NCI-H460 (cell line): ENCODE measurements around the gene TGFBR1. TPM values are rescaled to one million over a fixed set of nuclear protein-coding genes. Genes with fewer than 3 reads are reported as not detected.

ENCODE experiments used
- DNase-seq: peaks from one replicate; pipeline ENCODE4 v3.0.0-alpha.2; 2016; ENCODE audit warnings: low read depth; ENCODE audit errors: extremely low read depth
- total RNA-seq: library from RNA; depleted of rRNA; stranded (reverse); fragments of >200 nt; shearing (Covaris generic); gene quantifications from 2 replicates; pipeline ENCODE4 v1.2.3, GENCODE V29; 2014

Gene TGFBR1
- total RNA-seq, 1 experiment from 2014 or later, result 85.6 TPM

DNA sequence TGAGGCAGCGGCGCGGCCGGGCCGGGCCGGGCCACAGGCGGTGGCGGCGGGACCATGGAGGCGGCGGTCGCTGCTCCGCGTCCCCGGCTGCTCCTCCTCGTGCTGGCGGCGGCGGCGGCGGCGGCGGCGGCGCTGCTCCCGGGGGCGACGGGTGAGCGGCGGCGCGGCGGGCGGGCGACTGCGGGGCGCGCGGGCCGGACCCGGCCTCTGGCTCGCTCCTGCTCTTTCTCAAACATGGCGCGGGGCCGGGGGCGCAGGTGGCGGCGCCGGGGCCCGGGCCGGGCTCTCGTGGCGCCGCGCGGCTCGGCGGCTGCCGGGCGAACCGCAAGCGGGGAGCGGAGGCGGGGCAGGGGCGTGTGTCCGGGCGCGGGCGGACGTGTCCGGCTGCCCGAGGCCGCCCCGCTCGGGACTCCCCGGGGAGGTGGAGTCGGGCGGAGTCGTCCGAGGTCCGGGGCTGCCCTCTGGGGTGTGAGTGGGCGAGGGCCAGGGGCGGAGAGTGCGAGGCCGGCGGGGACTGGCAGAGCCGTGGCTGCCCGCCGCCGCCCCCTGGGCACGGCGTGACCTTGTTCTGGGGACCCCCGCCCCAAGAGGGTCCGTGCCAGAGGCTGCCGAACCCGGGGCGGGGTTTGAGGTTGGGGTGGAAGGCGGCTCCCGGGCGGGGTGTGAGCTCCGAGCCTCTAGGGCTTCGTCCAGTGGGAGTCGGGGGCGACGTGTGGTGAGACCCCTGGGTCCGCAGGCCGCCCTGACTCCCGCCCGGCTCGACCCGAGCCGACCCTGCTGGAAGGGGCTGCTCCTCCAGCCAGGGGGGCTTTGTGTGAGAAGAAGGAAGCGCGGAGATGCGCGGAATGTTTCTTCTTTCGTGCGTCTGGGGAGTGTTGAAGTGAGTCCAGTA is 485 bp downstream of the TGFBR1 start:
- peak; percentile 50 for DNase-seq

GRCh38 chr9:99106044-99106375 is 1.1 kb downstream of the TGFBR1 start:
- no peak for DNase-seq

DNA sequence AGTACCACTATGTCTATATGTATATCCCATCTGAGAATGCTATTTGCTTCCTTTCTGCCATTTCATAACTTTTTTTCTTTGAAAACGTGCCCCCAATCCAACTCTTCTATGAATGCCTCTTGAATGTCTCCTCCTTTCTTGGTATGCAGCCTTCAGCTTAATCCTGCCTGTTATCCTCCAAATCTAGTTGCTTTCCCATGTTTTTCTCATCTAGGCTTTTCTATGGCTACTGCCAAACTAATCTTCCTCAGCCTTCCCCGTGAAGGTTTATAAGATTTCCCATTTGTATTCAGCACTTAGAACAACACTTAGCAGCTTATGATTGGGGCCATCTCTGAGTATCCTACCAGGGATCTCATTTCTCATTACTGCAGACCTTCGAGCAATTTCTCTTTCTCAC is 2.5 kb downstream of the TGFBR1 start:
- DNase-seq, result no peak

- DNase-seq, result no peak
Measured at GRCh38 chr9:99108131-99108530, 3.2 kb downstream of the TGFBR1 start.

DNA sequence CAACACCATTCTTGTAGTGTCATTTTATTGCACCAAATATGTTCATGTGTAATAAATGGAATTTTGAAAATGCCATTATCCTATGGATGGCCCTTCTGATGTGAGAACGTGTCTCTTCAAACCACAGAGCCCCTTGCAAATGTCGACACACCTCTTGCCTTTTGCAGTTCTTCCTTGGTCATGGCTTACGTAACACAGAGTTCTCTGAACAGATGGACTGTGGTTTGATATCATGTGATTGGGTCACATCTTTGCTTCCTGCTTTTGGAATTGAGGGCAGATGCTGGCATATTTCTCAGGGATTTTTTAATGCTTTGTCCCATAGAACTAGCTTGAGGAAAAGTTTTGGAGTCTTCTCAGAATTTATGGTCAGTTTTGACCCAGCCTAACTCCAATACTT is 4.6 kb downstream of the TGFBR1 start:
- no peak for DNase-seq

- DNase-seq, result no peak
Measured at GRCh38 chr9:99112750-99113413, 8.0 kb downstream of the TGFBR1 start.

DNA sequence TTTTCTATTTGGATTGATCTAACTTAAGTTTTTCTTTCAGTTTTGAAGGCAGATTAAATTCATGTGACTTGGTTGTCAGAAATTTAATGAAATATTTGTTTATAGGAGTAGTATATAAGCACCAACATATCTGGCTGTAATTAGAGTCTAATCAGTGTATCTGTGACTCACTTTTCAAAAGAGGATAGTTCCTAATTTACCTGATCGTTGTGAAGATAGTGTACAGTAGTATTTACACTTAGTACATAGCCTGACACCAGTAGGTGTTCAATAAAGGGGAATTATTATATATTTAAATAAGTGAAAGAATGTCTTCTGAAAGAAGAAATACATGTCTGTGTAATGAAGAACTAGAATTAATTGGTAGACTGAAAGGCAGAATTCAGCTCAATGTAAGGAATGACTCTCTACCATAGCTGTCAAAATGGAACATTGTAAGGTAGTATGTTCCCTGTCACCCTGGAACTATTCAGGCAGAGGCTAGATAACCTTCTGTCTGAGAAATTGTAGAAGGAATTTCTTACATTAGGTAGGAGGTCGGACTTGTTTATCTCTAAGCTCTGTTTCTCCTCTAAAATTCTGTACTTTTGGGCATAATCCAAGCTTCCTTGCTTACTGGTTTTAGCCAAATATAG is 8.6 kb downstream of the TGFBR1 start:
- DNase-seq, result no peak

GRCh38 chr9:99114049-99114440 is 9.1 kb downstream of the TGFBR1 start:
- no peak for DNase-seq

GRCh38 chr9:99114846-99115500 is 10.1 kb downstream of the TGFBR1 start:
- no peak for DNase-seq

GRCh38 chr9:99116003-99116411 is 11.1 kb downstream of the TGFBR1 start:
- no peak for DNase-seq

DNA sequence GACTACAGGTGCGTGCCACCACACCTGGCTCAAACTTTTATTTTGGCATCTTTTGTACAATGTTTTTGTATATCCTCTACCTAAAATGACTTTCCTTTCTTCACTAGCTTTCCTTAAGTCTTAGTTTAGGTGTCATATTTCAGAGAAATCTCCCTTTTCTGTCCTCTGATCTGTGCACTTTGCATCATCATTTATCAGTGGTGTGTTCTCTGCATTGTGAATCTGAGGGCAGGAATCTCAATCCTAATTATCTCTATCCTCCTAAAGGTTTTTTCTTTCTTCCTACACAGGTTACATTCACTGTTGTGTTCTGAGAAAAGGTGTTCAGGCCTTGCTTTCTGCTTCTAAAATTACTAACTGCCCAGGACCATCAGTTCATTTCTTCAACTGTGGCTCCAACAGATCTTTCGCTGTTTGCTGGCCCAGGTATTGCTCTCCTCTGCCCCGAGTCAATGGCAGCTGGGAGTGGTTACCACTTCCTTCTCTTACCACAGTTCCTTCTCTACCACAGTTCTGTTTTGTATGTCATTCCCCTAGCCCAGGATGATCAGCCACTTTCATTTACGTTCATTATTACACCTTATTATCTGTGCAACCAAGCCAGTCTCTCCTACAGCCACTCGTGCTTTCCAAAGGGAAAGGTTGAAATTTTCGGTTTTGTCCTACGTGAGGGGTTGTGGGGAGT is 14.0 kb downstream of the TGFBR1 start:
- no peak for DNase-seq

- DNase-seq, result no peak
Measured at GRCh38 chr9:99119976-99120655, 15.2 kb downstream of the TGFBR1 start.

GRCh38 chr9:99121604-99122003 is 16.7 kb downstream of the TGFBR1 start:
- DNase-seq, result no peak

GRCh38 chr9:99124534-99125255 is 19.8 kb downstream of the TGFBR1 start:
- DNase-seq, result no peak

DNA sequence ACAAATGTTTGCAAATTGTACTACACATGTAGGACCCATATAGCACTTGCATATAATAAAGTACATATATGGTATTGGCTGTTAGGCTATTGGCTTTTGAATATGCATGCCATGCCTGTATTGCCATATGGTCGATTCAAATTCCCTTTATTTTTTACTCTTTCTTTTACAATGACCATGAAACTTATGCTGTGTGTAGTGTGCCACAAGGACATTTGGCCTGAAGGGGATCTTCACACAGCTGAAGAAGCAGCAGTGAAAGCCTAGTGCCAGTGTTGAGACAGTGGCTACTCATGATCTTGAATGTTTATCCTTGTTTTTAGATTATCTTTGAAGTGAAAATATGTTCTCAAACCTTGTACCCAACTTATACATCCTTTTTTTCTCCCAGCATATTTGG is 20.5 kb downstream of the TGFBR1 start:
- DNase-seq, result no peak

- no peak for DNase-seq
Measured at GRCh38 chr9:99126312-99126711, 21.4 kb downstream of the TGFBR1 start.

DNA sequence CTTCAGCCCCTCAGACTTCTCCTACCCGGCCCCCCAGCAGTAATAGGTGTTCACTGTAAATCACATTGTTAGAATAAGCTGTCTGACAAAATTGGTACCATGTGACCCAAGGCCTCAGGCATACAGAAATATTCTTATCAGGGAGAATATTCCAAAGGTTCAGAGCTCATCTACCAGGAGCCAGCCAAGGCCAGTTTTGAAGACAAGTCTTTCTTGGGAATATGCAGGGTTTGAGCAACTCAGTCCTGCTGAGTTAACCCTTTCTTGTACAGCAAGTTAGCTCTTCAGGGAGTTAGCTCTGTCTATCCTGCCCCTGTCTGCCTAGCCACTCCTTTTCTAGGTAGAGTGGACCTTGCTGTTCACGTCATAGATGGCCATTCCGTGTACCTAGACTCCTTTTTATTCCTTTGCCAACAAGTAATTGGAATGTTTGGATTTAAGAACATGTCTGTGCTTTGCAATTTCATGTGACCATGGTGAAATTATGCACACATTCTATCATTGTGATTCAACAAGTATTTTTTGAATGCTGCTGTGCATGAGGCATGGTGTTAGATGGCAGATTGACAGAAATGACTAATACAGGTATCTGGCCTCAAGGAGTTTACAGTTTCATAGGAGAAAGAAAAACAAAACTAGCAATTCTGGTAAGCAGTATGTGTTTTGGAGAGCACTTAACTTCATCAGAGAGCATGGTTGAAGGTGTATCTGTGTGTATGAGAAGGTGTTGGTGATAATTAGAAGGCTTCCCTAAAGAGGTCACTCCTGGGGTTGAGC is 22.6 kb downstream of the TGFBR1 start:
- DNase-seq, result no peak

DNA sequence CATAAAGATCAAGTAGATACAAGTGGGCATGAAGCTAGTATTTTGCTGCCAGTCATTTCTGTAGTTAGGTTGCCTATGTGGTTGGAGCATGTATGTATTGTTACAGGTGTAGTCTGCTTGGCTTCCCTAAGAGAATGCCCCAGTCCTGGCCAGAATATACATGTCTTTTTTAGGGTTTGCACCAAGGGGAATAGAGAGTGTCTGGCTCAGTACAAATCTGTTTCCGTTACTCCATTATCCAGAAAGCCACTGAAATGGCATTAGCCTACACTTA is 23.2 kb downstream of the TGFBR1 start:
- DNase-seq, result no peak

GRCh38 chr9:99129091-99129490 is 24.2 kb downstream of the TGFBR1 start:
- DNase-seq, result no peak
